DND-41 (cell line): ENCODE measurements around the gene IQGAP2.

Experiments used
- CTCF ChIP-seq: IDR thresholded peaks from 2 replicates; pipeline ENCODE4 v1.5.1; 2012; ENCODE audit warnings: borderline replicate concordance, low read length, moderate library complexity, mild to moderate bottlenecking; ENCODE audit not compliant: poor library complexity, severe bottlenecking; ENCODE audit errors: extremely low read depth
- EZH2 ChIP-seq: IDR thresholded peaks from 3 replicates; pipeline ENCODE4 v1.6.1; 2012; ENCODE audit warnings: borderline replicate concordance, low read depth, mild to moderate bottlenecking, moderate library complexity, low read length, inconsistent platforms; ENCODE audit not compliant: severe bottlenecking

- TF ChIP-seq CTCF (peak; percentile 65), EZH2 (no peak)
Observed at GRCh38 chr5:76601470-76601869, 198.4 kb downstream of the IQGAP2 start.
